ENCODE measurements around the gene KAZN.

- TF ChIP-seq CTCF (IDR thresholded peaks at IDR 0.05; ENCODE audit: low read length) (no peak), EZH2 (optimal IDR thresholded peaks at IDR 0.05; ENCODE audit: low read depth, low read length) (no peak)
Observed at GRCh38 chr1:14620941-14621340, 22.5 kb downstream of the KAZN start.

Data from MM.1S (cell line).